GM21825 (cell line): ENCODE measurements around the gene SHC1.

ENCODE experiments used
- ATAC-seq: cut with Tn5 transposase; IDR thresholded peaks from one replicate; pipeline ENCODE4 v1.9.1; 2021; ENCODE audit warnings: mild to moderate bottlenecking, moderate library complexity; ENCODE audit not compliant: unreplicated experiment

Gene SHC1

DNA sequence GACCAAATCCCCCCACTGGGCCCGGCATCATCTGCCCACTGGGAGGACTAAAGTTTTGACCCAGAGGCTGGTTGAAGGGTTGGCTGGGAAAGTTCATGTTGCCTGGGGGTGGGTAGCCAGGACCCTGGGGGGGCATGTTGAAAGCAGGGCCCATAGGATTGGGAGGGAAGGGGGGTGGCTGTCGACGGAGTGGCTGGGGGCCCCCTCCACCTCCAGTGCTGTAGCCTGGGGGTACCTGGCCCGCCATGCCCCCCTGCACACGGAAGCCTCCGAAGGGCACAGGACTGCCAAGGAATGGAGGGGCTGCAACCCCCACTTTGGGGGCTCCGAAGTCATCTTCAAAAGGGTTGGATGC is 11.1 kb downstream of the SHC1 start:
- no peak for ATAC-seq

GRCh38 chr1:154958681-154959425 is 11.7 kb downstream of the SHC1 start:
- ATAC-seq = no peak

DNA sequence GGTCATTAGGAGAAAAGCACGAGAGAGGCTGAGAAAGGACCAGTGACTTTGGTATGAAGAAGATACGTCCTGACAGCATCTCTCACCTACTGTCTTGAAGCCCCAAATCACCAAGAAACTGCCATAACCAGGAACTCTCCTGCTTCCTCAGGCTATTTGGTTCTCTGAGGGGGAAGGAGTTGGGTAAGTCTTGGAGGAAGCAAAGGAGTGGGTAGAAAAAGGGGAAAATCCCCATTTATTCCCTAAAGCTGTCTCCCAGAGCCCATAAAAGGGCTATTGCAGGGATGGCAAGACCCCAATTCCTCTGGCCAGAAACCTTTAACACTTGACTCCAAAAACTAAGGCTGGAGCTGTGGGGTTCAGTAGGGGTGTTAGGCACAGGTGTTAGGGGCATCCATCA is 12.5 kb downstream of the SHC1 start:
- no peak for ATAC-seq

DNA sequence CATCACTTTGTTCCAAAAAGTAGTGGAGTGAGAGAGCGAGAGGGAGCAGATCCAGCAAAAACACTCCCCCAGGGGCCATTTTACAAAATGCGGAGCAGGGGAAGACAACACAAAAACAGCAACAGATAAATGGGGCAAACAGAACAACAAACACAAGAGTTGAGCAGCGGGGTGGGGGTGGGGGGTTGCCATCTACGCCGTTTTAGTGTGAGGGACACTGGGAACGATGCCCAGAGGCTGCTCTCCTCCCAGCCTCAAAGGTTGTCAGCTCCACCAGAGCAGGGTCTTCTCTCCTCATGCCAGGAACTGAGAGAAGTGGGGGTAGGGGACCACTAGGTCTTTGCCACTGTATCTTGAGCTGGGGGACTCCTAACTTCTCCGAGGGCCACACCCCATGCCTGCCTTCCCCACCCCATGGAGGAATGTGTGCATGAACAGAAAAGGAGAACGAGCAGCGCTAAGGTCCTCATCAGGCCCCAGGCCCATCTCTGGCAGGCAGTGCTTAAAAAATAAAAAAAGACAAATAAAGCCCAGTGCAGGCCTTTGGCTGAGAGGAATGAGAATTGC is 13.4 kb downstream of the SHC1 start:
- ATAC-seq = no peak

DNA sequence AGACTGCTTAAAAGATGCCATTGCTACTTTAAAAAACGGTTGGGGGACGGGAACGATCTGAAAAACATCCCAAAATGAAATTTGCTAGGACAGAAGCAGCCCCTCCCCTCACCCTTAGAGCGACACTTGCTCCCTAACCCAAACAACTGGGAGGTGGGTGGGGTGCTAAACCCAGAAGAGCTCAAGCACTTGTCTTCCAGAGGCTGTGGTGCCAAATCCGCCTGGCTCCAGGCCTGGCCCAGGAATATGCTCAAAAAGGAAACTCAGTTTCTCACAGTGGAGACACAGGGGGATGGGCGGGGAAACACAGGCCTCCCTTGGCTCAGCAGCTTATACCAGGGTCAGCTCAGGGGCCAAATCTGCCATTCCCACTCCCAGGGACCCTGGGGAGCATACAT is 14.0 kb downstream of the SHC1 start:
- ATAC-seq = no peak

DNA sequence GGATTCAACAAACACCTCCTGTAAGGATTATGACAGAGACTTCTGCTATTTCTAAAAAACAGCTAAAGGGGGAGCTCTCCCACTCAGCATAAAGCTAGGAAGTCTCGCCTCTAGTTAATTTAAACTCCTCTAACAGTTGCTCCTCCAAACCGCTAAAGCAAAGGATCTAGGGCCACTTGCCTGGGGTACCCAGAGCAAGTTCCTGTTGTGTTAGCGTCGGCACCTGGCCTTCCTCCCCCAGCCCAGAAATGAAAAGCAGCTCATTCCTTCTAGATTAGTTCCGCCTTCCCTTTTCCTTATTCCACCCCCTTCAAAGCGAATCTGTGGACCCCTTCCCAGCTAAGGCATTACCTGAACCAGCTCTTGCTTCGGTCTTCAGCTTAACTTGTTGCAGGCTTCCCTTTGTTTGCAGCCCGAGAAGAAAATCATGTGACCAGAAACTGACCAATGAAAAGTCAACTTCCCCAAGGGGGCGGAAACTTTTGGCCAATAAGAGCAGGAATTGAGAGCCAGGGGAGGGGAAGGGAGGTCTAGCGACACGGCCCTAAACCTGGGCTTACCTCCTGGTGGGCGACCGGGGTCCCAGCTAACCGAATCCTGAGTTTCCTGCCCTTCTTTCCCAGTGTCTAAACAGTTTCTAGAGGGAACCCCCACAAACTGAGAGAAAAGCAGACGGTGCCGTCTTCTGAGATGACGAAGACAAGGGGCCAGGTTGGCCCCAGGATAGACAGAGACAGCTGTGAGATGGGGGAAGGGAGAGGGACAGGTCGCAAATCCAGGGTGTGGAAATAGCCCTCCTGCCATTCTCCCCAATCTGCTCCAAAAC is 14.6 kb downstream of the SHC1 start, which contains the start of gene PBXIP1:
Gene PBXIP1, minus strand, starts transcription at position 382 of the 826 bp plus-strand sequence. CDS start 2,378 bp downstream, outside the sequence.
- peak; percentile 52 for ATAC-seq

- peak; percentile 51 for ATAC-seq
Measured at GRCh38 chr1:154955039-154955717, 15.4 kb downstream of the SHC1 start.

GRCh38 chr1:154954541-154954940 is 16.0 kb downstream of the SHC1 start:
- no peak for ATAC-seq

GRCh38 chr1:154953611-154954038 is 16.9 kb downstream of the SHC1 start:
- ATAC-seq = no peak

GRCh38 chr1:154952664-154953063 is 17.9 kb downstream of the SHC1 start:
- ATAC-seq = no peak

GRCh38 chr1:154951901-154952657 is 18.5 kb downstream of the SHC1 start:
- ATAC-seq = no peak

DNA sequence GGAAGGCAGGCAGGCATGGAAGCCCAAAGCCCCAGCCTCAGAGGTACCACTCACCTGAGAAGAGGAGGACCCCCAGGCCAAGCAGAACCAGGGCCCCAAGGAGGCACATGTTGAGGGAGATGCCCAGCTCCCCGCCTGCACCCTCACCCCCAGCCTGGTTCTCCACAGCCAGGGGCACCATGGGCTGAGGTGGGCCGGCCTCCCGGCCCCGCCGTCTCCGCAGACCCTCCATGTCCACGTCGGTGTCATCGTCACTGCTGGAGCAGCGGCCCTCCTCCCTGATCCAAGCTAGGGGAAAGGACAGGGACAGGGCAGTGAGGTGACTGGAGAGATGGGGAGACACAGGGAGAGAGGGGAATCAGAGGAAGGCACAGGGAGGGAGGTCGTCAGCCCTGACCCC is 22.5 kb downstream of the SHC1 start:
- no peak for ATAC-seq

- ATAC-seq = no peak
Measured at GRCh38 chr1:154945962-154946850, 24.3 kb downstream of the SHC1 start.

GRCh38 chr1:154945160-154945961 is 25.2 kb downstream of the SHC1 start:
- no peak for ATAC-seq

DNA sequence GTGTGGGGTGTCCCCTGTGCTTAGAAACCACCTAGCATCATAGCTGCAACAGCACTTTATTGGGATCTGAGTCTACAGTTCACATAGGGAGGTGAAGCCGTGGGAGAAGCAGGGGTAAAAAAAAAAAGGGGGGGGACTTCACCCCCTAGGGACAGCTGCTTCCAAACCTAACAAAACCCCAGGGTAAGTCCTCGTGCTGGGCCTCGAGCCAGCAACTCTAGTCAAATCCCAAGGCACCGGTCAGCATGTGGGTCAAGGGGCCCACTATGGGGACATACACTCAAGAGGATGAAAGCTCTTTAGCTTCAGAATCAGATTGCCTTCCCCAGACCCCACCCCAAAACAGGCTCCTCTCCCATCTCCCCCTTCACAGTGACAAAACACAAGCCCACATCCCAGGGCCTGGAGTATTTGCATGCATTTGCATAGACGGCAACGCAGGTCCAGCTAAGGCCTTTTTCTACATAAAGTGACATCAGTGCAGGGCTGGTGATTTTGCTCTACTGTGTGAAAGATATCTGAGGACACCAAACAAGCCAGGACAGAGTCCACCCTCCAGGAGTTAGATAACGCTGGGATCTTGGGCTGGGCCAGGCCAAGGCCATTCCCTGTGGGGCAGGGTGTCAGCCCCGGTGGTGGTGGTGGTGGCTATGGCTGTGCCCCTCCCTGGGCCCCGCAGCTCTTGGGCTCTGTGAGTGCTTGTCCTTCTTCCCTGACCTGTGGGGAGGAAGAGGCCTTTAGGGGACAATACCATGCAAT is 26.0 kb downstream of the SHC1 start:
- no peak for ATAC-seq

GRCh38 chr1:154943649-154944400 is 26.7 kb downstream of the SHC1 start:
- ATAC-seq = no peak

- no peak for ATAC-seq
Measured at GRCh38 chr1:154941333-154942013, 29.1 kb downstream of the SHC1 start.
